ENCODE measurements around the gene HK1.
A peak's percentile ranks its signal among the peaks of the same experiment; 100 is the strongest.

HK1 gene

DNA sequence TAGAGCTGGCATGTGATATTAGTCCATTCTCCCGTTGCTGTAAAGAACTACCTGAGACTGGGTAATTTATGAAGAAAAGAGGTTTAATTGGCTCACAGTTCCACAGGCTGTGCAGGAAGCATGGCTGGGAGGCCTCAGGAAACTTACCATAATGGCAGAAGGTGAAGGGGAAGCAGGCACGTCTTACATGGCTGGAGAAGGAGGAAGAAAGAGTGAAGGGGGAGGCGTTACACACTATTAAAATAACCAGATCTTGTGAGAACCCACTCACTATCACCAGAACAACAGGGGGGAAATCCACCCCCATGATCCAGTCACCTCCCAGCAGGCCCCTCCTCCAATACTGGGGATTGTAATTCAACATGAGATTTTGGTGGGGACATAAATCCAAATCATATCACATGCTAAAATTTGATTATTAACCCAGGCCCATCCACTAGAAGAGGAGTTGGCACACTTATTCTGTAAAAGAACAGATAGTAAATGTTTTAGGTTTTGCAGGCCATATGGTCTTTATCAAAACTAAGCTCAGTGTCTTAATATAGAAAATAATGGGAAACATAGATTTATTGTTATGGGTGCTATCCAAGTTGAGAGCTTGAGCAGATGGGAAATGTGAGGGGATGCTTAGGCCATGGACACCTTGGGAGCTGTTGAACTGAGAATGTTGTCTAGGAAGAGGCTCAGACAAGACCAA lies 18.6 kb upstream of the HK1 start:
- peak; percentile 53 for TF ChIP-seq ISL1 (CRISPR knock-in tag; IDR thresholded peaks at IDR 0.05)
- TF ChIP-seq ZC3H10 (CRISPR knock-in tag; IDR thresholded peaks at IDR 0.05), result no peak
- no peak for TF ChIP-seq ESRRG (CRISPR knock-in tag; IDR thresholded peaks at IDR 0.05)
- TF ChIP-seq, protein P1, sequence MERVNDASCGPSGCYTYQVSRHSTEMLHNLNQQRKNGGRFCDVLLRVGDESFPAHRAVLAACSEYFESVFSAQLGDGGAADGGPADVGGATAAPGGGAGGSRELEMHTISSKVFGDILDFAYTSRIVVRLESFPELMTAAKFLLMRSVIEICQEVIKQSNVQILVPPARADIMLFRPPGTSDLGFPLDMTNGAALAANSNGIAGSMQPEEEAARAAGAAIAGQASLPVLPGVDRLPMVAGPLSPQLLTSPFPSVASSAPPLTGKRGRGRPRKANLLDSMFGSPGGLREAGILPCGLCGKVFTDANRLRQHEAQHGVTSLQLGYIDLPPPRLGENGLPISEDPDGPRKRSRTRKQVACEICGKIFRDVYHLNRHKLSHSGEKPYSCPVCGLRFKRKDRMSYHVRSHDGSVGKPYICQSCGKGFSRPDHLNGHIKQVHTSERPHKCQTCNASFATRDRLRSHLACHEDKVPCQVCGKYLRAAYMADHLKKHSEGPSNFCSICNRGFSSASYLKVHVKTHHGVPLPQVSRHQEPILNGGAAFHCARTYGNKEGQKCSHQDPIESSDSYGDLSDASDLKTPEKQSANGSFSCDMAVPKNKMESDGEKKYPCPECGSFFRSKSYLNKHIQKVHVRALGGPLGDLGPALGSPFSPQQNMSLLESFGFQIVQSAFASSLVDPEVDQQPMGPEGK (CRISPR knock-in tag; IDR thresholded peaks at IDR 0.05; ENCODE audit: borderline replicate concordance), result no peak
- no peak for TF ChIP-seq BACH2 (CRISPR knock-in tag; IDR thresholded peaks at IDR 0.05; ENCODE audit: borderline replicate concordance)
- no peak for TF ChIP-seq ZNF565 (CRISPR knock-in tag; conservative IDR thresholded peaks at IDR 0.05; ENCODE audit: low read depth)
- TF ChIP-seq ARNTL (CRISPR knock-in tag; IDR thresholded peaks at IDR 0.05; ENCODE audit: borderline replicate concordance, low read depth), result no peak
- 0 out of 2 replicates have a peak, but pooled peaks have one; percentile 20 for TF ChIP-seq TCF4 (CRISPR knock-in tag; IDR thresholded peaks at IDR 0.05; ENCODE audit: borderline replicate concordance)
- TF ChIP-seq GLIS3 (CRISPR knock-in tag; IDR thresholded peaks at IDR 0.05), result no peak
- no peak for TF ChIP-seq OSR1 (CRISPR knock-in tag; IDR thresholded peaks at IDR 0.05)
- TF ChIP-seq ZNF70 (CRISPR knock-in tag; IDR thresholded peaks at IDR 0.05), result no peak

DNA sequence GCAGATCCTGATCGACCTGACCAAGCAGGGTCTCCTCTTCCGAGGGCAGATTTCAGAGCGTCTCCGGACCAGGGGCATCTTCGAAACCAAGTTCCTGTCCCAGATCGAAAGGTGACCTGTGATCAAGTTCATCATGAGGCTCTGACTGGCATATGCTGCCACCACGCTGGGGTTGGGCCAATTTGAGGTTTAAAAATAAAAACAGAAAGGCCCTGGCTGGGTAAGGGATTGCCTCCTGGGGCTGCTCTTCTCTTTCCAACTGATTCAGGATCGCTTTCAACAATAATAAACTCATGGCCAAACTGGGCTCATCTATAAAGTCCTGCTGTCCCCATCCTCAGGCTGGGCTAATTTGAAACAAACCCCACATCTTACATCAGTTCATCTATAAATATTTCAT lies 17.1 kb upstream of the HK1 start:
- no peak for ATAC-seq
- TF ChIP-seq TOX (CRISPR knock-in tag; IDR thresholded peaks at IDR 0.05; ENCODE audit: borderline replicate concordance), result no peak
- TF ChIP-seq SNAI2 (CRISPR knock-in tag; IDR thresholded peaks at IDR 0.05), result no peak
- TF ChIP-seq ZFP3 (CRISPR knock-in tag; IDR thresholded peaks at IDR 0.05), result no peak
- TF ChIP-seq BACH2 (CRISPR knock-in tag; IDR thresholded peaks at IDR 0.05; ENCODE audit: borderline replicate concordance), result no peak
- no peak for TF ChIP-seq PPARA (CRISPR knock-in tag; IDR thresholded peaks at IDR 0.05; ENCODE audit: borderline replicate concordance)
- TF ChIP-seq ZNF8 (CRISPR knock-in tag; IDR thresholded peaks at IDR 0.05), result no peak
- no peak for TF ChIP-seq OSR1 (CRISPR knock-in tag; IDR thresholded peaks at IDR 0.05)
- TF ChIP-seq, protein P2, sequence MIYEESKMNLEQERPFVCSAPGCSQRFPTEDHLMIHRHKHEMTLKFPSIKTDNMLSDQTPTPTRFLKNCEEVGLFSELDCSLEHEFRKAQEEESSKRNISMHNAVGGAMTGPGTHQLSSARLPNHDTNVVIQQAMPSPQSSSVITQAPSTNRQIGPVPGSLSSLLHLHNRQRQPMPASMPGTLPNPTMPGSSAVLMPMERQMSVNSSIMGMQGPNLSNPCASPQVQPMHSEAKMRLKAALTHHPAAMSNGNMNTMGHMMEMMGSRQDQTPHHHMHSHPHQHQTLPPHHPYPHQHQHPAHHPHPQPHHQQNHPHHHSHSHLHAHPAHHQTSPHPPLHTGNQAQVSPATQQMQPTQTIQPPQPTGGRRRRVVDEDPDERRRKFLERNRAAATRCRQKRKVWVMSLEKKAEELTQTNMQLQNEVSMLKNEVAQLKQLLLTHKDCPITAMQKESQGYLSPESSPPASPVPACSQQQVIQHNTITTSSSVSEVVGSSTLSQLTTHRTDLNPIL (CRISPR knock-in tag; IDR thresholded peaks at IDR 0.05; ENCODE audit: low read depth), result no peak
- no peak for TF ChIP-seq ZNF565 (CRISPR knock-in tag; conservative IDR thresholded peaks at IDR 0.05; ENCODE audit: low read depth)
- TF ChIP-seq RARB (CRISPR knock-in tag; IDR thresholded peaks at IDR 0.05), result no peak
- TF ChIP-seq TCF4 (CRISPR knock-in tag; IDR thresholded peaks at IDR 0.05; ENCODE audit: borderline replicate concordance), result no peak
- no peak for TF ChIP-seq ARNTL (CRISPR knock-in tag; IDR thresholded peaks at IDR 0.05; ENCODE audit: borderline replicate concordance, low read depth)
- TF ChIP-seq ZFP30 (CRISPR knock-in tag; IDR thresholded peaks at IDR 0.05), result no peak
- TF ChIP-seq, protein P3, sequence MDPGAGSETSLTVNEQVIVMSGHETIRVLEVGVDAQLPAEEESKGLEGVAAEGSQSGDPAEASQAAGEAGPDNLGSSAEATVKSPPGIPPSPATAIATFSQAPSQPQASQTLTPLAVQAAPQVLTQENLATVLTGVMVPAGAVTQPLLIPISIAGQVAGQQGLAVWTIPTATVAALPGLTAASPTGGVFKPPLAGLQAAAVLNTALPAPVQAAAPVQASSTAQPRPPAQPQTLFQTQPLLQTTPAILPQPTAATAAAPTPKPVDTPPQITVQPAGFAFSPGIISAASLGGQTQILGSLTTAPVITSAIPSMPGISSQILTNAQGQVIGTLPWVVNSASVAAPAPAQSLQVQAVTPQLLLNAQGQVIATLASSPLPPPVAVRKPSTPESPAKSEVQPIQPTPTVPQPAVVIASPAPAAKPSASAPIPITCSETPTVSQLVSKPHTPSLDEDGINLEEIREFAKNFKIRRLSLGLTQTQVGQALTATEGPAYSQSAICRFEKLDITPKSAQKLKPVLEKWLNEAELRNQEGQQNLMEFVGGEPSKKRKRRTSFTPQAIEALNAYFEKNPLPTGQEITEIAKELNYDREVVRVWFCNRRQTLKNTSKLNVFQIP (CRISPR knock-in tag; IDR thresholded peaks at IDR 0.05; ENCODE audit: borderline replicate concordance, low read depth), result no peak
- TF ChIP-seq ESRRG (CRISPR knock-in tag; IDR thresholded peaks at IDR 0.05), result no peak
- no peak for TF ChIP-seq ZC3H10 (CRISPR knock-in tag; IDR thresholded peaks at IDR 0.05)

More for the DNA sequence above, 18.6 kb upstream of the HK1 start:
- peak; percentile 43; the same call in 1 of the 3 replicates for ATAC-seq

DNA sequence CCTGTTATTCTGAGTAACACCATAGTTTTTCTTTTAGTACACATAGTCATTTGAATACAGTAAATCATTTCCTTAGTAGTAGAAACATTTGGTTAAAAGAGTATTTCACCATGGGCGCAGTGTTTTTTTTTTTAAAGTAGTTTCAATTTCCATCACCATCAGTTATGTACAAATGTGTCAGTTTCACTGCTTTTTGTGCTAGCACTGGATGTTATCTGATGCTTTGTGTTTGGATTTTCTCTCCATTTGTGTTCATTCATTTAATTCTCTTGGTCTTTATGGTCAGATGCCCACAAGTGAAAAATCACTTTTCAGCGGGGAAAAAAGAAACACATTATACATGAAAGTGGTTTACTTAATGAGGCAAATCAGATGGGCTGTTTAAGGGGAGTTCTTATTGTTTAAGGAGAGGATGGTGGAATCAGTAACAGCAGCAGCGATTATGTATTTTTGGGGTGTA lies 16.0 kb upstream of the HK1 start:
- no peak for ATAC-seq
- TF ChIP-seq PPARA (CRISPR knock-in tag; IDR thresholded peaks at IDR 0.05; ENCODE audit: borderline replicate concordance) (no peak), SNAI2 (CRISPR knock-in tag; IDR thresholded peaks at IDR 0.05) (no peak), ESRRG (CRISPR knock-in tag; IDR thresholded peaks at IDR 0.05) (no peak), ZC3H10 (CRISPR knock-in tag; IDR thresholded peaks at IDR 0.05) (no peak), ISL1 (CRISPR knock-in tag; IDR thresholded peaks at IDR 0.05) (no peak), CSDC2 (CRISPR knock-in tag; IDR thresholded peaks at IDR 0.05) (no peak), GLIS3 (CRISPR knock-in tag; IDR thresholded peaks at IDR 0.05) (no peak), ZNF70 (CRISPR knock-in tag; IDR thresholded peaks at IDR 0.05) (no peak), RARB (CRISPR knock-in tag; IDR thresholded peaks at IDR 0.05) (no peak), ZFP3 (CRISPR knock-in tag; IDR thresholded peaks at IDR 0.05) (no peak), OSR1 (CRISPR knock-in tag; IDR thresholded peaks at IDR 0.05) (no peak), TOX (CRISPR knock-in tag; IDR thresholded peaks at IDR 0.05; ENCODE audit: borderline replicate concordance) (no peak), ARNTL (CRISPR knock-in tag; IDR thresholded peaks at IDR 0.05; ENCODE audit: borderline replicate concordance, low read depth) (no peak), BACH2 (CRISPR knock-in tag; IDR thresholded peaks at IDR 0.05; ENCODE audit: borderline replicate concordance) (no peak)
- TF ChIP-seq, protein P4, sequence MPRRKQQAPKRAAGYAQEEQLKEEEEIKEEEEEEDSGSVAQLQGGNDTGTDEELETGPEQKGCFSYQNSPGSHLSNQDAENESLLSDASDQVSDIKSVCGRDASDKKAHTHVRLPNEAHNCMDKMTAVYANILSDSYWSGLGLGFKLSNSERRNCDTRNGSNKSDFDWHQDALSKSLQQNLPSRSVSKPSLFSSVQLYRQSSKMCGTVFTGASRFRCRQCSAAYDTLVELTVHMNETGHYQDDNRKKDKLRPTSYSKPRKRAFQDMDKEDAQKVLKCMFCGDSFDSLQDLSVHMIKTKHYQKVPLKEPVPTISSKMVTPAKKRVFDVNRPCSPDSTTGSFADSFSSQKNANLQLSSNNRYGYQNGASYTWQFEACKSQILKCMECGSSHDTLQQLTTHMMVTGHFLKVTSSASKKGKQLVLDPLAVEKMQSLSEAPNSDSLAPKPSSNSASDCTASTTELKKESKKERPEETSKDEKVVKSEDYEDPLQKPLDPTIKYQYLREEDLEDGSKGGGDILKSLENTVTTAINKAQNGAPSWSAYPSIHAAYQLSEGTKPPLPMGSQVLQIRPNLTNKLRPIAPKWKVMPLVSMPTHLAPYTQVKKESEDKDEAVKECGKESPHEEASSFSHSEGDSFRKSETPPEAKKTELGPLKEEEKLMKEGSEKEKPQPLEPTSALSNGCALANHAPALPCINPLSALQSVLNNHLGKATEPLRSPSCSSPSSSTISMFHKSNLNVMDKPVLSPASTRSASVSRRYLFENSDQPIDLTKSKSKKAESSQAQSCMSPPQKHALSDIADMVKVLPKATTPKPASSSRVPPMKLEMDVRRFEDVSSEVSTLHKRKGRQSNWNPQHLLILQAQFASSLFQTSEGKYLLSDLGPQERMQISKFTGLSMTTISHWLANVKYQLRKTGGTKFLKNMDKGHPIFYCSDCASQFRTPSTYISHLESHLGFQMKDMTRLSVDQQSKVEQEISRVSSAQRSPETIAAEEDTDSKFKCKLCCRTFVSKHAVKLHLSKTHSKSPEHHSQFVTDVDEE (CRISPR knock-in tag; IDR thresholded peaks at IDR 0.05), result no peak
- TF ChIP-seq, protein P5, sequence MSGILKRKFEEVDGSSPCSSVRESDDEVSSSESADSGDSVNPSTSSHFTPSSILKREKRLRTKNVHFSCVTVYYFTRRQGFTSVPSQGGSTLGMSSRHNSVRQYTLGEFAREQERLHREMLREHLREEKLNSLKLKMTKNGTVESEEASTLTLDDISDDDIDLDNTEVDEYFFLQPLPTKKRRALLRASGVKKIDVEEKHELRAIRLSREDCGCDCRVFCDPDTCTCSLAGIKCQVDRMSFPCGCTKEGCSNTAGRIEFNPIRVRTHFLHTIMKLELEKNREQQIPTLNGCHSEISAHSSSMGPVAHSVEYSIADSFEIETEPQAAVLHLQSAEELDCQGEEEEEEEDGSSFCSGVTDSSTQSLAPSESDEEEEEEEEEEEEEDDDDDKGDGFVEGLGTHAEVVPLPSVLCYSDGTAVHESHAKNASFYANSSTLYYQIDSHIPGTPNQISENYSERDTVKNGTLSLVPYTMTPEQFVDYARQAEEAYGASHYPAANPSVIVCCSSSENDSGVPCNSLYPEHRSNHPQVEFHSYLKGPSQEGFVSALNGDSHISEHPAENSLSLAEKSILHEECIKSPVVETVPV (CRISPR knock-in tag; IDR thresholded peaks at IDR 0.05), result no peak
- TF ChIP-seq, protein P2 (CRISPR knock-in tag; IDR thresholded peaks at IDR 0.05; ENCODE audit: low read depth), result no peak
